ENCODE results near the gene GFY. TPM values are rescaled to one million over a fixed set of nuclear protein-coding genes. Genes with fewer than 3 reads are reported as not detected.

GFY gene
- total and polyA plus RNA-seq, 10 of the 15 experiments (the other 5 are each of a cell fraction or from before 2014, with no cell fraction given): 0.05 TPM; not detected in 9

- POLR2A ChIA-PET: interaction anchor here (0.6 to 0.7 kb wide), 2 partner anchors 48 to 62 kb away, joined by 3 to 4 read pairs; no protein-coding TSS in a partner anchor
- TF ChIP-seq ZNF24 (IDR thresholded peaks at IDR 0.05) (no peak), TARDBP (IDR thresholded peaks at IDR 0.05; ENCODE audit: borderline replicate concordance) (no peak), ATF7 (IDR thresholded peaks at IDR 0.05; ENCODE audit: low read depth) (no peak), ASH2L (IDR thresholded peaks at IDR 0.05; ENCODE audit: borderline replicate concordance, low read depth) (no peak), WRNIP1 (IDR thresholded peaks at IDR 0.05; ENCODE audit: borderline replicate concordance, low read depth, low read length) (no peak), E4F1 (IDR thresholded peaks at IDR 0.05; ENCODE audit: borderline replicate concordance, partially characterized antibody) (no peak), CREB1 (IDR thresholded peaks at IDR 0.05; ENCODE audit: low read depth) (no peak)
- H4K20me1 ChIP-seq (ENCODE audit: control insufficient read depth, insufficient read depth): no peaks in the 10 kb centered on the region
- no peaks in the 10 kb centered on the region for H3K27me3 ChIP-seq (replicated peaks in 1 of 2; ENCODE audit: control insufficient read depth in 2 of 2, insufficient read depth in 2 of 2, low read length in 1 of 2)
- whole genome bisulfite sequencing (ENCODE audit: insufficient coverage, insufficient replicate concordance, low lambda C conversion rate, missing lambda C conversion rate): 88% methylated on average over 24 of the region's 40 CpGs
- DNase-seq (ENCODE audit: low read depth, low spot score) (no peak), FAIRE-seq (no peak), ATAC-seq (no peak)
- H3K9me3 ChIP-seq (replicated peaks; ENCODE audit: control insufficient read depth, insufficient read depth, low read length): no peaks in the 10 kb centered on the region
- H3K4me3 ChIP-seq: no peak within 1 kb of the TSS
- H3K36me3 ChIP-seq (ENCODE audit: control insufficient read depth in 2 of 2, insufficient read depth in 2 of 2, low read length in 1 of 2): no peaks in the 10 kb centered on the region
- RAD21 ChIA-PET (ENCODE audit: unreplicated experiment): interaction anchor here (0.8 kb wide), 1 partner anchor 39 kb away, joined by 3 read pairs; no protein-coding TSS in a partner anchor
- no peak within 1 kb of the TSS for H3K4me2 ChIP-seq (ENCODE audit: control insufficient read depth, insufficient read depth)
- no TSS peak for BruUV-seq (replicated peaks)
- H3K4me1 ChIP-seq (ENCODE audit: control insufficient read depth, insufficient read depth, low read length): no peaks in the 10 kb centered on the region
- H3K9ac ChIP-seq (ENCODE audit: control insufficient read depth, insufficient read depth, low read length): no peak within 1 kb of the TSS
- H3K27ac ChIP-seq (ENCODE audit: control insufficient read depth, insufficient read depth): no peak within 1 kb of the TSS
- intact Hi-C loops (cut with micrococcal nuclease; ENCODE audit: unreplicated experiment): no loop called here
- no peaks in the 10 kb centered on the region for H3K79me2 ChIP-seq (ENCODE audit: control insufficient read depth, insufficient read depth, low read length)
- CTCF ChIA-PET: no interaction called here
- H2AFZ ChIP-seq (ENCODE audit: control insufficient read depth, low read depth, low read length): no peak within 1 kb of the TSS
- SMC1A ChIA-PET (ENCODE audit: uncharacterized antibody, unreplicated experiment): interaction anchor here (0.7 kb wide), 1 partner anchor 8 kb away, joined by 3 read pairs; no protein-coding TSS in a partner anchor
- in situ Hi-C loops (cut with MboI): no loop called here
These were observed 37.2 kb upstream of the GFY start, which contains the start of gene KASH5 for GRCh38 chr19:49387936-49388372. Gene KASH5 (plus strand): TSS chr19:49388249. CDS start chr19:49390884, 2,635 bp downstream.

All from GM12878 (cell line).